HL-60 (cell line): Measurements from ENCODE around the gene ANKRD28.

Experiments used
- DNase-seq, 2 experiments: peaks; one replicate each; pipeline ENCODE4 v3.0.0-alpha.2; 2010 to 2020; ENCODE audit warnings: low read depth in 1 of 2, low spot score in 1 of 2
- H3K27ac ChIP-seq: fragments of 250-450 bp; sonication (Bioruptor Pico); replicated peaks from 2 replicates; pipeline ENCODE4 v1.5.1; 2020; ENCODE audit warnings: mild to moderate bottlenecking, moderate library complexity
- H3K27me3 ChIP-seq: fragments of 250-450 bp; sonication (Bioruptor Pico); 2 replicates; pipeline ENCODE4 v1.5.1; 2021; ENCODE audit warnings: mild to moderate bottlenecking, moderate library complexity; ENCODE audit not compliant: insufficient read depth, poor library complexity, severe bottlenecking
- H3K4me3 ChIP-seq: replicated peaks from 2 replicates; pipeline ENCODE4 v1.5.1; 2011; ENCODE audit warnings: mild to moderate bottlenecking, control low read depth, low read length; ENCODE audit not compliant: insufficient read depth
- GABPA ChIP-seq: IDR thresholded peaks from 2 replicates; pipeline ENCODE4 v1.6.1; 2012; ENCODE audit warnings: low read depth
- POLR2AphosphoS5 ChIP-seq: IDR thresholded peaks from 2 replicates; pipeline ENCODE4 v1.6.1; 2012; ENCODE audit warnings: low read depth
- REST ChIP-seq: IDR thresholded peaks from 2 replicates; pipeline ENCODE4 v1.6.1; 2012; ENCODE audit warnings: low read depth; ENCODE audit not compliant: insufficient replicate concordance
- SPI1 ChIP-seq: IDR thresholded peaks from 2 replicates; pipeline ENCODE4 v1.6.1; 2012; ENCODE audit warnings: low read depth, mild to moderate bottlenecking, borderline replicate concordance
- TF ChIP-seq, protein P1 (sequence below): IDR thresholded peaks from one replicate; pipeline ENCODE4 v1.5.1; 2011; ENCODE audit warnings: low read length, control low read depth, inconsistent platforms; ENCODE audit not compliant: insufficient read depth

The ANKRD28 gene

GRCh38 chr3:15782429-15782828 lies 15.3 kb downstream of the ANKRD28 start:
- H3K27me3 ChIP-seq: no peaks in the 10 kb centered on the region
- no peak overlapping the region for H3K4me3 ChIP-seq
- H3K27ac ChIP-seq: no peak overlapping the region
- TF ChIP-seq POLR2AphosphoS5 (no peak), REST (no peak), SPI1 (no peak)
- TF ChIP-seq, protein P1, sequence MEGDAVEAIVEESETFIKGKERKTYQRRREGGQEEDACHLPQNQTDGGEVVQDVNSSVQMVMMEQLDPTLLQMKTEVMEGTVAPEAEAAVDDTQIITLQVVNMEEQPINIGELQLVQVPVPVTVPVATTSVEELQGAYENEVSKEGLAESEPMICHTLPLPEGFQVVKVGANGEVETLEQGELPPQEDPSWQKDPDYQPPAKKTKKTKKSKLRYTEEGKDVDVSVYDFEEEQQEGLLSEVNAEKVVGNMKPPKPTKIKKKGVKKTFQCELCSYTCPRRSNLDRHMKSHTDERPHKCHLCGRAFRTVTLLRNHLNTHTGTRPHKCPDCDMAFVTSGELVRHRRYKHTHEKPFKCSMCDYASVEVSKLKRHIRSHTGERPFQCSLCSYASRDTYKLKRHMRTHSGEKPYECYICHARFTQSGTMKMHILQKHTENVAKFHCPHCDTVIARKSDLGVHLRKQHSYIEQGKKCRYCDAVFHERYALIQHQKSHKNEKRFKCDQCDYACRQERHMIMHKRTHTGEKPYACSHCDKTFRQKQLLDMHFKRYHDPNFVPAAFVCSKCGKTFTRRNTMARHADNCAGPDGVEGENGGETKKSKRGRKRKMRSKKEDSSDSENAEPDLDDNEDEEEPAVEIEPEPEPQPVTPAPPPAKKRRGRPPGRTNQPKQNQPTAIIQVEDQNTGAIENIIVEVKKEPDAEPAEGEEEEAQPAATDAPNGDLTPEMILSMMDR: no peak
- DNase-seq: no peak

- TF ChIP-seq, protein P1: no peak
- TF ChIP-seq GABPA: no peak
- no peak for TF ChIP-seq SPI1
- no peak for TF ChIP-seq POLR2AphosphoS5
- no peak for TF ChIP-seq REST
- Histone ChIP-seq H3K4me3 (no peak overlapping the region), H3K27me3 (no peaks in the 10 kb centered on the region), H3K27ac (no peak overlapping the region)
- DNase-seq: no peak
These were observed 16.0 kb downstream of the ANKRD28 start for GRCh38 chr3:15781637-15782402.

DNA sequence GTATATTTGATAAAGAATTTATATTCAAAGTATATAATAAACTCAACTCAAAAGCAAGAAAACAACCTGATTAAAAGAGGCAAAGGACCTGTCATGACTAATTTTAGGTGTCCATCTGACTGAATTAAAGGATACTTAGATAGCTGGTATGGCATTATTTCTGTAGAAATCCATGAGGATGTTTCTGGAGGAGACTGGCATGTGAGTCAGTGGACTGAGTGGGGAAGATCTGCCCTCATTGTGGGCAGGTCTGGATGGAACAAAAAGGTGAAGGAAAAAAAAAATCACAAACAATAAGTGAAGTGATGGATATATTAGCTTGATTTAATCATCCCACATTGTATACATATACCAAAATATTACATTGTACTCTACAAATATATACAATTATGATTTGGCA lies 16.6 kb downstream of the ANKRD28 start:
- TF ChIP-seq REST (no peak), POLR2AphosphoS5 (no peak), SPI1 (no peak), GABPA (no peak)
- TF ChIP-seq, protein P1: no peak
- Histone ChIP-seq H3K27me3 (no peaks in the 10 kb centered on the region), H3K27ac (no peak overlapping the region), H3K4me3 (no peak overlapping the region)
- DNase-seq: no peak
